Measurements from ENCODE around the gene GHRL.
"Not testable (repeated sequence)": the region's sequence is repeated elsewhere in the genome, so short reads cannot be mapped to it uniquely, and the experiment has no call there.

GRCh38 chr3:10298064-10298463 is 5.3 kb upstream of the GHRL start:
- TF ChIP-seq CTCF, EZH2phosphoT487 (IDR thresholded peaks at IDR 0.05): not testable (repeated sequence)
